HEK293 (cell line): Measurements from ENCODE around the gene TMEM238L.
"Not testable (repeated sequence)": the region's sequence is repeated elsewhere in the genome, so short reads cannot be mapped to it uniquely, and the experiment has no call there.

Experiments
- CTCF ChIA-PET: fragments of 350-600 bp; formaldehyde crosslinking; extraction: SDS; loops from one replicate; lab custom pipeline; 2021; ENCODE audit warnings: antibody characterized with exemption; lab: Yijun Ruan, JAX
- POLR2A ChIA-PET: fragments of 300-600 bp; formaldehyde crosslinking; extraction: SDS; loops from one replicate; lab custom pipeline; 2020; ENCODE audit warnings: antibody characterized with exemption, inconsistent platforms; lab: Yijun Ruan, JAX
- H3K27ac ChIP-seq: fragments of 200-500 bp; sonication (Bioruptor generic); 2 replicates; pipeline ENCODE4 v1.5.1; 2014; ENCODE audit warnings: low read depth, low read length, control low read depth, inconsistent platforms; ENCODE audit errors: extremely low read depth
- H3K36me3 ChIP-seq, 2 experiments: fragments of 200-500 bp in 1 of 2; sonication (Bioruptor generic) in 1 of 2; 1 replicate in 1 of 2; 2 replicates in 1 of 2; pipeline ENCODE4 v1.5.1; 2014 to 2017; ENCODE audit warnings: inconsistent platforms in 2 of 2, low read length in 2 of 2; ENCODE audit not compliant: control insufficient read depth in 2 of 2, insufficient read depth in 1 of 2
- H3K4me1 ChIP-seq: fragments of 200-500 bp; sonication (Bioruptor generic); 2 replicates; pipeline ENCODE4 v1.5.1; 2014; ENCODE audit warnings: mild to moderate bottlenecking, low read length, inconsistent platforms; ENCODE audit not compliant: control insufficient read depth, insufficient read depth
- H3K4me3 ChIP-seq: 2 replicates; pipeline ENCODE4 v1.5.1; 2011; ENCODE audit warnings: low read depth, mild to moderate bottlenecking, control low read depth, low read length, moderate library complexity
- H3K9me3 ChIP-seq: fragments of 200-500 bp; sonication (Bioruptor generic); 2 replicates; pipeline ENCODE4 v1.5.1; 2014; ENCODE audit warnings: low read depth, low read length, inconsistent platforms; ENCODE audit not compliant: control insufficient read depth, insufficient read depth
- GLI4 ChIP-seq: fragments of 450-650 bp; formaldehyde crosslinking; IDR thresholded peaks from 2 replicates; pipeline ENCODE4 v1.5.1; 2016; ENCODE audit warnings: missing biosample characterization, missing genetic modification characterization
- GLIS1 ChIP-seq: fragments of 450-650 bp; formaldehyde crosslinking; IDR thresholded peaks from 2 replicates; pipeline ENCODE4 v1.5.1; 2016; ENCODE audit warnings: missing biosample characterization, missing genetic modification characterization
- KLF1 ChIP-seq: fragments of 450-650 bp; formaldehyde crosslinking; IDR thresholded peaks from 2 replicates; pipeline ENCODE4 v1.5.1; 2016; ENCODE audit warnings: missing biosample characterization, missing genetic modification characterization
- KLF10 ChIP-seq: fragments of 450-650 bp; IDR thresholded peaks from 2 replicates; pipeline ENCODE4 v1.5.1; 2018; ENCODE audit warnings: missing biosample characterization, mild to moderate bottlenecking, missing genetic modification characterization
- KLF16 ChIP-seq: fragments of 450-650 bp; formaldehyde crosslinking; IDR thresholded peaks from 2 replicates; pipeline ENCODE4 v1.5.1; 2017; ENCODE audit warnings: missing biosample characterization, missing genetic modification characterization
- SCRT2 ChIP-seq: fragments of 450-650 bp; formaldehyde crosslinking; IDR thresholded peaks from 2 replicates; pipeline ENCODE4 v1.5.1; 2016; ENCODE audit warnings: missing biosample characterization, missing genetic modification characterization
- ZBTB10 ChIP-seq: fragments of 450-650 bp; formaldehyde crosslinking; IDR thresholded peaks from 2 replicates; pipeline ENCODE4 v1.5.1; 2016; ENCODE audit warnings: missing biosample characterization, missing genetic modification characterization
- ZBTB11 ChIP-seq: fragments of 450-650 bp; formaldehyde crosslinking; conservative IDR thresholded peaks from 2 replicates; pipeline ENCODE4 v1.5.1; 2016; ENCODE audit warnings: low read depth, missing biosample characterization, missing genetic modification characterization
- ZBTB48 ChIP-seq: fragments of 450-650 bp; formaldehyde crosslinking; IDR thresholded peaks from 2 replicates; pipeline ENCODE4 v1.5.1; 2016; ENCODE audit warnings: missing biosample characterization, missing genetic modification characterization
- ZFP37 ChIP-seq: fragments of 450-650 bp; formaldehyde crosslinking; IDR thresholded peaks from 2 replicates; pipeline ENCODE4 v1.5.1; 2016; ENCODE audit warnings: missing biosample characterization, missing genetic modification characterization
- ZIC2 ChIP-seq: fragments of 450-650 bp; formaldehyde crosslinking; IDR thresholded peaks from 2 replicates; pipeline ENCODE4 v1.5.1; 2016; ENCODE audit warnings: missing biosample characterization, missing genetic modification characterization
- ZNF24 ChIP-seq: fragments of 450-650 bp; formaldehyde crosslinking; IDR thresholded peaks from 2 replicates; pipeline ENCODE4 v1.5.1; 2016; ENCODE audit warnings: missing biosample characterization, missing genetic modification characterization
- ZNF394 ChIP-seq: fragments of 450-650 bp; formaldehyde crosslinking; IDR thresholded peaks from 2 replicates; pipeline ENCODE4 v1.5.1; 2016; ENCODE audit warnings: missing biosample characterization, missing genetic modification characterization, mild to moderate bottlenecking, moderate library complexity, borderline replicate concordance
- ZNF423 ChIP-seq: fragments of 450-650 bp; formaldehyde crosslinking; IDR thresholded peaks from 2 replicates; pipeline ENCODE4 v1.5.1; 2016; ENCODE audit warnings: missing biosample characterization, missing genetic modification characterization
- ZNF433 ChIP-seq: fragments of 450-650 bp; formaldehyde crosslinking; IDR thresholded peaks from 2 replicates; pipeline ENCODE4 v1.5.1; 2016; ENCODE audit warnings: missing biosample characterization, missing genetic modification characterization, low read depth
- ZNF501 ChIP-seq: fragments of 450-650 bp; formaldehyde crosslinking; IDR thresholded peaks from 2 replicates; pipeline ENCODE4 v1.5.1; 2016; ENCODE audit warnings: missing biosample characterization, missing genetic modification characterization
- ZNF560 ChIP-seq: fragments of 450-650 bp; formaldehyde crosslinking; IDR thresholded peaks from 2 replicates; pipeline ENCODE4 v1.5.1; 2017; ENCODE audit warnings: missing biosample characterization, missing genetic modification characterization, borderline replicate concordance
- ZNF792 ChIP-seq: fragments of 450-650 bp; formaldehyde crosslinking; IDR thresholded peaks from 2 replicates; pipeline ENCODE4 v1.5.1; 2016; ENCODE audit warnings: missing biosample characterization, missing genetic modification characterization
- TF ChIP-seq, protein P1 (sequence below): fragments of 450-650 bp; formaldehyde crosslinking; IDR thresholded peaks from 2 replicates; pipeline ENCODE4 v1.5.1; 2016; ENCODE audit warnings: missing biosample characterization, missing genetic modification characterization

The TMEM238L gene

DNA sequence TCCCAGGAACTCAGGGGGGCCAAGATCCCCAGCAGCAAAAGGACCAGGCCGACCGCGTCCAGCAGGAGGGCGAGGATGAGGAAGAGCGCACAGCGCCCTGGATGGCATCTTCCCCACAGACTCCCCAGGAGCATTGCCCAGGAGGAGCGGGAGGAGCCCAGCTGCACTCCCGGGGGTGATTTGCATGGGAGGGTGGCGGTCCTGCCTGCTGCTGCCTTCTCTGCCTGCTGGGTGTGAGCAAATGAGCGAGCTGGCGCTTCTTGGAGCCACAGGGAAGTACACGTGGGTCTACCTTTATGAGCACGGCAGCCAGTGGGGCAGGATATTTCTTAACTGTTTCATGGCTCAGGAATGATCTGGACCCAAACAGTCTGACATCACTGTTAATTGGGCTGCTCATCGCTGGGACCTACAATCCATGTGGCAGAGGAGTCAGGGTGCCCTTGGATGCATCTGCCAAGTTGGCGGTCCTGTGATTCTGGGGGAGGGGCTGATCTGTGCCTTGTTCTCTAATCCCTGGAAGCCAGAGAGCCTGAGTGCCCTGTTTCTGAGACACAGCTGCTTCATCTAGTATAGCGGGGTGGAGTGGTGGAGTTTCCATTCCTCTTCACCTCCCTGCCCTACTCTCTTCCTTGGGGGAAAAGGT, at the start of gene TMEM238L:
Gene TMEM238L (minus strand): TSS at position 270 of the 646 bp plus-strand sequence. CDS start 136 bp downstream, at position 134.
- POLR2A ChIA-PET = no interaction called here
- Histone ChIP-seq H3K9me3 (no peaks in the 10 kb centered on the region), H3K4me1 (no peaks in the 10 kb centered on the region), H3K4me3 (no peak within 1 kb of the TSS)
- TF ChIP-seq ZIC2 (tag by site-specific recombination) = peak; percentile 41; the same call in 1 of the 2 replicates
- TF ChIP-seq GLIS1 (tag by site-specific recombination) = peak; percentile 80
- TF ChIP-seq ZBTB10 = no peak
- no peak for TF ChIP-seq ZNF560 (tag by site-specific recombination)
- TF ChIP-seq ZBTB11 (tag by site-specific recombination) = no peak
- no peak for TF ChIP-seq GLI4 (tag by site-specific recombination)
- TF ChIP-seq, all 188 proteins: peak for 2
- Histone ChIP-seq H3K27ac (no peak within 1 kb of the TSS), H3K36me3 (no peaks in the 10 kb centered on the region)
- CTCF ChIA-PET = no interaction called here

DNA sequence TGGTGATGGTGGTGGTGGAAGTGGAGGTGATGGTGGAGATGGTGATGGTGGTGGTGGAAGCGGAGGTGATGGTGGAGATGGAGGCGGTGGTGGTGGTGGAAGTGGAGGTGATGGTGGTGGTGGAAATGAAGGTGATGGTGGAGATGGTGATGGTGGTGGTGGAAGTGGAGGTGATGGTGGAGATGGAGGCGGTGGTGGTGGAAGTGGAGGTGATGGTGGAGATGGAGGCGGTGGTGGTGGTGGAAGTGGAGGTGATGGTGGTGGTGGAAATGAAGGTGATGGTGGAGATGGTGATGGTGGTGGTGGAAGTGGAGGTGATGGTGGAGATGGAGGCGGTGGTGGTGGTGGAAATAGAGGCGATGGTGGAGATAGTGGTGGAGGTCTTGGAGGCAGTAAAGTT, 42.7 kb upstream of the TMEM238L start:
- POLR2A ChIA-PET, H3K4me3 ChIP-seq, H3K4me1 ChIP-seq, H3K27ac ChIP-seq, H3K9me3 ChIP-seq, H3K36me3 ChIP-seq: not testable (repeated sequence)
- CTCF ChIA-PET = interaction anchor here (0.7 to 5.1 kb wide), 2 partner anchors 28 to 110 kb away, joined by 3 to 35 read pairs; no protein-coding TSS in a partner anchor

DNA sequence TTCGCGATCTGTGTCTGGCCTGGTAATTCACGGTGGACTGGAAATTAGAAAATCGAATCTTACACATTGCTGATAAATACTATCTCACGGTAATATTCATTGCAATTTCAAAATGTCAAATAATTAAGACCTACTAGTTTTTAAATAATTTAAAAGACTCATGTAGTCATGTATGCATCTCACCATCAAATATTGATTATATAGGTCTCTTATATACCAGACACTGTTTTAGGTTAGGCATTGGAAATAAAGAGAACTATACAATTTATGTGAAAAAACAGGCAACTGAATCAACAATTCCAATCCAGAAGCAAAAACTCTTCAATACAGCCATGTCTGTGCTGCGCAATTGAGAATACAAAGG, 41.5 kb upstream of the TMEM238L start:
- no peak for TF ChIP-seq SCRT2 (tag by site-specific recombination)
- CTCF ChIA-PET = interaction anchor here (0.6 to 4.2 kb wide), 23 partner anchors 11 to 228 kb away, joined by 3 to 93 read pairs (median 7); no protein-coding TSS in a partner anchor
- Histone ChIP-seq H3K36me3 (no peaks in the 10 kb centered on the region; a peak in 1 of 3 replicates), H3K4me1 (peaks cover 2% of the 10 kb centered on the region; the same call in 1 of the 2 replicates), H3K27ac (no peak overlapping the region), H3K9me3 (no peaks in the 10 kb centered on the region), H3K4me3 (no peak overlapping the region)
- POLR2A ChIA-PET = no interaction called here

DNA sequence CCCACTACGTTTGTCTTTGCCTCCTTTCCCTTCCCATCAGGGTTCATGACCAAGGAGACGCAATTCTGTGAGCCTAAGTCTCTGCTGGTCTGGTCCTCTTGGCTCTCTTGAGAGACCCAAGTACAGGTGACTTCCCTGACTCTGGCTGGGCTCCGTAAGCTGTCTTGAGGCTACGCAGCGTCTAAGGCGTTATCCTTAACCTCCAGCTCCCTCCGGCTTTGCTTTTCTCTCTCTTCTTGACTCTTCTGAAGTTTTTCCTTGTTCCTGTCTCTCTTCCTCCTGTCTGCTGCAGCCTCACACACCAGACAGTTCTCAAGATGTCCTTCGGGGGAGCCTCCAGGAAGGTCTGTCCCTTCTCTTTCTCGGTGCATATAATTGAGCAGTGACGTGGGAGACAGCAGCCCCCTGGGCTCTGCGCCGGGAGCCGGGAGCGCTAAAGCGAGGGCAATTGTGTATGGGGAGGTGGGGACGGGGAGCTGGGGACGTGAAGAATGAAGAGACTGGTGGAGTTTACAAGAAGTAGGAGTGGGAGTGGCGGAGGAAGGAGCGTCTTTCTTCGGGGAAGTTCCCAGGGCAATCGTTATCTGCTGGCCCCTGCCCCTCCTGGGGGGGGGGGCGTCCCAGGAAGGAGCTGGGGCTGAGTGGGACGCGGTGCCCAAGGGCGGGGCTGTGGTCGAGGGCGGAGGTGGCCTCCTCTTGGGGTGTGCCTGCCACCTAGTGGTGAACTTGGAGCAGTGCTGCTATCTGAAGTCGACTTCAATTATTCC, 40.9 kb upstream of the TMEM238L start:
- peak overlapping the region; percentile 41 for H3K4me3 ChIP-seq
- 0 out of 2 replicates have a peak, but pooled peaks have one; percentile 39 for TF ChIP-seq ZFP37 (tag by site-specific recombination)
- TF ChIP-seq KLF1 (tag by site-specific recombination) = peak; percentile 91
- TF ChIP-seq ZNF433 (tag by site-specific recombination) = no peak
- no peak for TF ChIP-seq ZNF24 (tag by site-specific recombination)
- TF ChIP-seq ZBTB48 = peak; percentile 58; the same call in 1 of the 2 replicates
- TF ChIP-seq ZNF501 (tag by site-specific recombination) = no peak
- TF ChIP-seq ZNF423 (tag by site-specific recombination) = peak; percentile 39
- TF ChIP-seq ZIC2 (tag by site-specific recombination) = peak; percentile 47; the same call in 1 of the 2 replicates
- 0 out of 2 replicates have a peak, but pooled peaks have one; percentile 8 for TF ChIP-seq KLF16 (tag by site-specific recombination)
- TF ChIP-seq KLF10 (tag by site-specific recombination) = no peak
- TF ChIP-seq, protein P1, sequence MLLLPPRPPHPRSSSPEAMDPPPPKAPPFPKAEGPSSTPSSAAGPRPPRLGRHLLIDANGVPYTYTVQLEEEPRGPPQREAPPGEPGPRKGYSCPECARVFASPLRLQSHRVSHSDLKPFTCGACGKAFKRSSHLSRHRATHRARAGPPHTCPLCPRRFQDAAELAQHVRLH (tag by site-specific recombination) = no peak
- TF ChIP-seq ZNF792 (tag by site-specific recombination) = no peak
- TF ChIP-seq ZNF394 (tag by site-specific recombination) = 0 out of 2 replicates have a peak, but pooled peaks have one; percentile 26

More for the DNA sequence above, 40.9 kb upstream of the TMEM238L start:
- H3K9me3 ChIP-seq = no peaks in the 10 kb centered on the region
- no peaks in the 10 kb centered on the region; a peak in 1 of 3 replicates for H3K36me3 ChIP-seq
- ChIA-PET CTCF (interaction anchor here (0.6 to 4.2 kb wide), 33 partner anchors 9 to 1103 kb away, joined by 3 to 93 read pairs (median 4); no protein-coding TSS in a partner anchor), POLR2A (no interaction called here)
- peaks cover 2% of the 10 kb centered on the region; the same call in 1 of the 2 replicates for H3K4me1 ChIP-seq
- no peak overlapping the region for H3K27ac ChIP-seq
